ENCODE data around the gene AUNIP.

Gene AUNIP

GRCh38 chr1:25861316-25862286 is 2.3 kb upstream of the AUNIP start (continued):
- TF ChIP-seq ZNF37A (tag by site-specific recombination; IDR thresholded peaks at IDR 0.05) (no peak), ZBTB6 (tag by site-specific recombination; IDR thresholded peaks at IDR 0.05) (no peak), ZSCAN18 (tag by site-specific recombination; IDR thresholded peaks at IDR 0.05) (no peak), ZNF561 (tag by site-specific recombination; IDR thresholded peaks at IDR 0.05; ENCODE audit: borderline replicate concordance) (no peak), ZFP69B (tag by site-specific recombination; IDR thresholded peaks at IDR 0.05) (no peak), PATZ1 (tag by site-specific recombination; IDR thresholded peaks at IDR 0.05) (0 out of 2 replicates have a peak, but pooled peaks have one; percentile 20), KLF17 (tag by site-specific recombination; IDR thresholded peaks at IDR 0.05) (peak; percentile 49; the same call in 1 of the 2 replicates), ZNF132 (tag by site-specific recombination; IDR thresholded peaks at IDR 0.05; ENCODE audit: borderline replicate concordance) (no peak), ZNF311 (tag by site-specific recombination; IDR thresholded peaks at IDR 0.05; ENCODE audit: borderline replicate concordance) (no peak), PRDM2 (tag by site-specific recombination; IDR thresholded peaks at IDR 0.05; ENCODE audit: borderline replicate concordance) (no peak), ZXDB (tag by site-specific recombination; IDR thresholded peaks at IDR 0.05) (0 out of 2 replicates have a peak, but pooled peaks have one; percentile 44), ZNF211 (tag by site-specific recombination; IDR thresholded peaks at IDR 0.05; ENCODE audit: low read depth) (no peak), ZNF530 (tag by site-specific recombination; IDR thresholded peaks at IDR 0.05; ENCODE audit: low read depth) (no peak), WT1 (tag by site-specific recombination; IDR thresholded peaks at IDR 0.05) (peak; percentile 79), ZNF777 (tag by site-specific recombination; IDR thresholded peaks at IDR 0.05; ENCODE audit: borderline replicate concordance) (no peak), ZBTB49 (tag by site-specific recombination; IDR thresholded peaks at IDR 0.05; ENCODE audit: low read depth) (no peak), ZEB2 (tag by site-specific recombination; IDR thresholded peaks at IDR 0.05) (0 out of 2 replicates have a peak, but pooled peaks have one; percentile 26), ZNF48 (tag by site-specific recombination; IDR thresholded peaks at IDR 0.05) (no peak), BCL11A (tag by site-specific recombination; IDR thresholded peaks at IDR 0.05; ENCODE audit: low read depth) (no peak), REPIN1 (tag by site-specific recombination; IDR thresholded peaks at IDR 0.05; ENCODE audit: low read depth) (no peak), SALL2 (tag by site-specific recombination; IDR thresholded peaks at IDR 0.05; ENCODE audit: borderline replicate concordance) (no peak)
